SKM-1 treated with dmso at 0.1 percent for 144 hours (cell line): ENCODE data around the gene DDC.

Source experiments
- DNase-seq: peaks from one replicate; lab custom pipeline; 2025; ENCODE audit not compliant: unreplicated experiment; lab: John Stamatoyannopoulos, UW

Gene DDC

DNA sequence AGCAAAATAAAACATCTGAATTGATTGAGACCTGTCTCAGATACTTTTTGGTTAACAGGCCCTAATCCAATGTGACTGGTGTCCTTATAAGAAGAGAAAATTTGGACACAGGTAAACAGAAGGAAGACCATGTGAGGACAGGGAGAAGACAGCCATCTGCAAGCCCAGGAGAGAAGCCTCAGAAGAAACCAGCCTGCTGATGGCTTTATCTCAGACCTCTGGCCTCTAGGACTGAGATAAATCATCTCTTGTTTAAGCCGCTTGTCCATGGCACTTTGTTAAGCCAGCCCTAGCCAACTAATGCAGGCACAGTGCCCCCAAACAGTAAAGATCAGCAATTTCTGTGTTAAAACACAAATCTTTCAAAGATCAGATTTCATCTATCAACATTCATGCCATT is 73.3 kb downstream of the DDC start:
- no peak for DNase-seq

DNA sequence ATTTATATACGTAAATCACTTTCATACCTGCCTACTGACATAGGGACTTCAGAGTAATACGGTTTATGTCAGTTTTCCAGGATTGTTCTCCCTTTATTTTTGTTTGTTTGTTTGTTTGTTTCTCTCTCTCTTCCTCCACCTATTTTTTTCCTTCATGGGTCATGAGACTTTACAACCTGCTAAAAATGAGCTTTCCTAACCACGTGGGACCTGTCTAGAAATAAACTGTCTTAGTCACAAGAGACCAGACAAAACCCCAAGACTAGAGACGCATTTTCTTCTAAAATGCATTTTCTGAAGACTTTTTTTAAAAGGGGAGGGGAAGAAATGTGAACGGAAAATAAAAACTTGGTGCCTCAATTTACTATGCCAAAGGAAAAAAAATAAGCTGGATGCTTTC is 74.0 kb downstream of the DDC start:
- no peak for DNase-seq

DNA sequence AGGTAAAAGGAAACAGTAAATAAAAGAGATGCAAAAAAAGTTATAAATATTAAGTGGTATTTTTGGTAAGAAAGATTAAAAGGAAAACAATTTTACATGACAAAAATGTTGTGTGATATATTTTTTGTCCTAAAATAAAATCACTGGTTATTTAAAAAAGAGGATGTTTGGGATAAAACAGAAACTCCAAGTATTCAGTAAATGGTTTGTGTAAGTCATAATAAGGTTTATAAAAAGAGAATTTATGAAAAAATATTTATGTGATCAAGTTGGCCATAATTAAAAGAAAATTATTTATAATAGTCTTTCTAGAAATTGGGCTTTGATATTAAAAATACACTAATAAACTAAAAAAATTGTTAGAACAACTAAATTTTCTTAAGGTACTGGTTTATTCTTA is 76.8 kb downstream of the DDC start:
- no peak for DNase-seq

DNA sequence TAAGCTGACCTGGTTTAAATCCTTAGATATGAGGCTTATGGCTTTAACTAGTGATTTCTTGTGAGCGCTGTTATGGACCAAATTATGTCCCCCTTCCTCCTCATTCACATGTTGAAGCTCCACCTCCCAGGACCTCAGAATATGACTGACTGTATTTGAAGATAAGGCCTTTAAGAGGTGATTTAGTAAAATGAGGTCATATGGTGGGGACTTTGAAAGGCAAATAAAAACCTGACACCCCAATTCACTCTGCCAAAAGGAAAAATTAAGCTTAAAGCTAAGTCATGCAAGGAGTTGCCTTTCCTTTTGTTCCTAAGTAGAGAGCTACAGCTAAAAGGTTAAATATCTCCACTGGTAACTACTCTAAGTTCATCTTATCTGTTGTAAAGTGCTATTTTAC is 78.7 kb downstream of the DDC start:
- no peak for DNase-seq

DNA sequence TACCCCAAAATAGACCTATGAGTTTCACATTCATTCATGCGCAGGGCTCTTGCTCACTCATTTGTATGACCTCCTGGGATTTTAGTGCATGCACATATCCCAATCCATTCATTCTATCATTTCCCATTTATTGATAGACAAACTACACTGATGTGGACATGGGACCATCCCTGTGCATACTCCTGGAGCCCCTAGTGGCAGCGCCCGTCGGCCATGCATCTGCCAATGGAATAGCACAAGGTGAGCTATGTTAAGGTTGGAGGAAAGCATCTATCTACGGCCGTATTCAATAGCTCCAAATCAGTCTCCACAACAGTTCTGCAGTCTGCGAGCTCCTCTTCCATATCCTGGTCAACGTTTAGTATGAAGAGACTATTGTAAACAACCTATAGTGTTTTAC is 83.3 kb downstream of the DDC start:
- no peak for DNase-seq

DNA sequence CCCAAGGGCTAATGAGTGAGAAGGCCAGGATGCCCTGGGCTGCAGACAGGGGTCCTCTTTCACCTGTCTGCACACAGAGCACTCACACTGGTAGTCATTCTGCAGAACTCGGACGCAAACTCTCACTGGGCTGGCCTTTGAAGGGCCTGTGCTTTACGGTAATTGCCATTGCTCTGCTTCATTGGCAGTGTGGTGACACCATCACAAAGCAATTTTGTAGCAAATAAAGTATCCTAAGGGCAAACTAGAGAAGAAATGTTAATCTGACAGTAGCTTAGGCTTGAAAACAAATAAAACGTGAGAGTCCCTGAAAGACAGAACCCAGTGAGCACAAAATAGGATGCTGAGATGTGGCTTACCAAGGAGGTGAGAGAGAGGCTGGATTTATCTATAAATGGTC is 84.4 kb downstream of the DDC start:
- no peak for DNase-seq

DNA sequence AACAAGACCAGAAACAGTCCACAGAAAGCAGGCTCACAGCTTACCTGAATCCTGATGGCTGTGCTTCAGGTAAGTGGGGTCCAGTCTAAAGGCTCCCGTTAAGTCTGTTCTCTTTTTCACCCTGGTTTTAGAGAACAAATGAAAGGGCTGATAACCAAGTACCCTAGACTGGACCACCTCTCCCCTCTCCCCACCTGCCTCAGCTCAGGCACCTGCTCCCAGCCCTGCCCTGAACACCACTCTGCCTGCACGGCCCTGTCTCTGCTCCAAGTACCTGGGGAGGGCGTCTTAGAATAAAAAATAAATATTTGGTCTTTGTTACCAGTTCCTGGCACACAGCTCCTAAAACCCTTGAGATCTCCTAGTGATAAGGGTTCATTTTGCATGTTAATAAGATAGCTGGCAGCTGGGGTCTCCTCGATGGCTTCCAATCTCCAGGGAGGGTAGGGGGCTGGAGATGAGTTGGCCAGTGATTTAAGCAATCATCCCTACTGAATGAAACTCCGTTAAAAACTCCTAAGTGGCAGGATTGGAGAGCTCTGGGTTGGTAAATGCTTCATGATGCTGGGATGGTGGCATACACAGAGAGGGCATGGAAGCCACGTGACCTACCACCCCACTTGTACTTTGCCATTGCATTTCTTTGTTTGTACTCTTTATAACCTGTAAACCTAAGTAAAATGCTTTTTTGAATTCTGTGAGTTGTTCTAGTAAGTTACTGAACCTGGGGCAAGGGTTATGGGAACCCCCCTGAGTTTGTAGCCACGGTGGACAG is 85.3 kb downstream of the DDC start:
- no peak for DNase-seq

DNA sequence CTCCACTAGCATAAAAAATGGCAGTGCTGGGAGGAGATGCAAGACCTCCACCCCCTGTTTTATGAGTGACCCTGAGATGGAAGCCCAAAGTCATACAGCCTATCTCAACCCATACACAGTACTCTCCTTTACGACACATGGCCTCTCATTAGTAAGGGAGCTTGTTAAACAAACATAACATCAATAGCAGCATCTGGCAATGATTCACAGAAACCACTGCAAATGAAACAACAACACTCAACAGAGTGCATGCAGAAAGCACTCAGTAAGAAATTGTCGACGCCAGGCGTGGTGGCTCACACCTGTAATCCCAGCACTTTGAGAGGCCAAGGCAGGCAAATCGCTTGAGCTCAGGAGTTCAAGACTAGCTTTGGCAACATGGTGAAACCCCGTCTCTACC is 87.6 kb downstream of the DDC start:
- DNase-seq: no peak

DNA sequence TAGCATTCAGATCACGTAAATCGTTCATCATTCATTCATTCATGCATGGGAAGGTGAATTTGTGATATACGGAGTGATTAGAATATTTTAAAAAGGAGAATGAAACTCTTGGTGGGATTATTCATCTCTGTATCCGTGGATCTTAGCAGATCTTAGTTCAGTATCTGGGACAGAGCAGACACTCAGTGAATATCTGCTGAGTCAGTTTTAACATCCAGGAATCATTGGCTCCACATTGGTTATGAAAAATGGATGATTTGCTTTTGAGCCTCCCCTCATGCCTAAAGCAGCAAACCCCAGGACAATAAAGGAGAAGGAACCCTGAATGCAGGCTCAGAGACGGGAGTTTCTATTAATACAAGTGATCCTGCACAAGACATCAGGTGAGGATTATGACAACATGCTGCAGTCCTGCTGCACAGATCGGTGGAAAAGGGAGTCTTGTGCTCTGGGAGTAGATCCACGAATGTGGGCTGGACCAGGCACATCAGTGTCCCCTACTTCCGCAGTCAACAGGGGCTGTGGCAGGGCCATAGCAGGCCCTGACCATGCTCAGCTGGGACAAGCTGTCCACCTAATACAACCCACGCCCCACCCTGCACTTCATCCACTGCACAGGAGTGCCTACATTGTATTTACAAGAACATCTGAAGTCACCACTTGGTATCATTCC is 88.1 kb downstream of the DDC start:
- no peak for DNase-seq

DNA sequence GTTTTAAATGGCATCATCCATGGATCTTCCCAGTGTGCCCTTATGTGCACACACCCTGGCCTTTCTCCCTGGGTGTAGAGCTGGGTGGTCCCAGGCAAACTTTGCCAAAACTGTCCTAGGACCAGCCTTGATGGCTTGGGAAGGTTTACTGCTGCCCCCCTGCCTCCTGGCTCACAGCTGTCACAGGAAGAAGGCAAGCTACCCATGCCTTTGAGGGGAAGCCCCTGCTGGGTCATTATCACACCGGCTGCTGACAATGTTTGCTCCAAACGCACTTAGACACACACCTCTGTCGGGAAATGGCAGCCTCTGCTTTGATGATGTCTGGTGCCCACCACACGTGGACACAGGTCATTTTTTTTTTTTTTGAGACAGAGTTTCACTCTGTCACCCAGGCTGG is 89.9 kb downstream of the DDC start:
- DNase-seq: no peak

DNA sequence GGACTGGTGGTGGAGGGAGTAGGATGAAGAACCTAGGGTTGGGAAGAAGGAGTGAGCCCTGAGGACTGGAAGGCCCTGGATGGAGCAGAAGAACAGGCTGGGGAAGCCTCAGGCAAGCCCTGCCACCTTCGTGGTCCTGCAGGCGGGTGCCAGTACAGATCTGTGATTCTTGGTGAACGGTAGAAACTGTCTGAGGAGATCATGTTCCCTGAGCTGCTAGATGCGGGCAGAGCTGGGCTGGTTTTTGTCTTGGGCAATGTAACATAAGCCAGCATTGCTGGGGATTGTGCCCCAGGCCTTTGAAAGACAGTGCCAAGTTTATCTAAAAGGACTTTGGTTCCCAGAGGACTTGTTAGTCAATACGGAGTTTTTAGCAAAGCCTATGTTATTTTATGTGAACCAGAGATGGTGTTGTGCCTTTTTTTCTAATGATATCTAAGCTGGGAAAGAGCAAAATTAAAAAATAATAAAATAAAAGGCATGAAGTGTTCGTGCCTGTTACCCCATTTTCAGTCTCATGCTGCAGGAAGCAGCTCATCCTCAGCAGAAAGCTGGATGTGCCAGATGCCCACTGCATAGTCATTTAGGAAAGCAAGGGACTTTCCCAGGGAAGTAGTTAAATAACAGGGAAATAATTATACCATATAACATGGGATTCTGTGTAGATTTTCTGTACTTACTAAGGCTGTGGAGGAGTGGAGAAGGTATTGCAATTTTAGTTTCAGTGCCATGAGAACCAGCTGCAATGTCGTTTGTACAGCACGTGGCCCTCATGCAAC is 90.6 kb downstream of the DDC start:
- no peak for DNase-seq

DNA sequence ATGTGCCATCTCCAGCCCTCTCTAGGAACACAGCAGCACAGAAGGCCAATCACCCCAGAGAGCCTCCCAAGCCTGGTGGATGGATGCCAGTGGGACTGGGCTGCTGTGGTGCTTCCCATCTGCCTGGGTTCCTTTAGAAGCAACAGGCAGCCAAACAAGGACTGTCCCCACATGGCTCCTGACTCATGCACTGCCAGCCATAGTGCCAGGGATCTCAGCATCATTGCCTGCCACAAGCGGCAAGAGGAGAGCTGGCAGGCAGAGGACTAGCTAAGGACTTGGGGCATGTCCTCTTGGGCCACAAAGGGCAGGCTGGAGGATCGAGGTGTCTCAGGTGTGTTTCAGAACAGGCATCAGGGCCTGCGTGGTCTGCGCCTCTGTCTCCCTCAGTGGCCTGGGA is 91.7 kb downstream of the DDC start:
- no peak for DNase-seq

DNA sequence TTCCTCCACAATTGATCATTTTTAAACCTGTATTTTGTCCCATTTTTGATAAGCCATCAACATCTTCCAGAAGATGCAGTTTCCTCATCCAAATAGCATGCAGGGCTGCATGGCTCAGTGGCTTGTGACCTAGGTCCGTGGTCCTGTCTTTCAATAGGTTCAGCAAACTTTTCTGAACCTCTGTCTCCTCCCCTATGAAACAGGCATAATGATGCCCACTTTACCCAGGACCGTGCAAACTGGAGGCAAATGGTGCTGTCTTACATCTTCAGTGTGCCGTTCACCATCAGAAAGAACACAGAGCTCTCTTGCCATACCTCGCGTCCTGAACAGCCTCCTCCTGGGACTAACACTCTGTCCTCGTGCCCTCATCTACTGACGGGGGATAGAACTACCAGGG is 92.8 kb downstream of the DDC start:
- no peak for DNase-seq

DNA sequence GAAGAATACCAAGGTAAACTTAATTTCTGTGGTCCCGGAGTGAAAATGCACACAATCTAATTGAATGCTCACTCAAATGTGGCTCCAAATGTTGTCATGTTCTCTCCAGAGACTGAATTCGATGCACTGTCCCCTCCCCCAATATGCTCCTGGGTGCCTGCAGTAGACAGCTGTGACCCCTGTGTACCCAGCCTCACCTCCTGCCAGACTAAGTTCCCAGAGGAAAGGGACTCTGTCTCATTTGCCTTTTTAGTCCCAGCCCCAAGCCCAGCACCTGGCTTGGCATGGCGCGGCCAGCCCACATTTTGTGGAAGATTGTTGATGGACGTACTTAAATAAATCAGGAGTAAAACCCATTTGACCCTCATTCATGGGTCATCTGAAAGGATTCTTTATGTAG is 93.2 kb downstream of the DDC start:
- DNase-seq: no peak

DNA sequence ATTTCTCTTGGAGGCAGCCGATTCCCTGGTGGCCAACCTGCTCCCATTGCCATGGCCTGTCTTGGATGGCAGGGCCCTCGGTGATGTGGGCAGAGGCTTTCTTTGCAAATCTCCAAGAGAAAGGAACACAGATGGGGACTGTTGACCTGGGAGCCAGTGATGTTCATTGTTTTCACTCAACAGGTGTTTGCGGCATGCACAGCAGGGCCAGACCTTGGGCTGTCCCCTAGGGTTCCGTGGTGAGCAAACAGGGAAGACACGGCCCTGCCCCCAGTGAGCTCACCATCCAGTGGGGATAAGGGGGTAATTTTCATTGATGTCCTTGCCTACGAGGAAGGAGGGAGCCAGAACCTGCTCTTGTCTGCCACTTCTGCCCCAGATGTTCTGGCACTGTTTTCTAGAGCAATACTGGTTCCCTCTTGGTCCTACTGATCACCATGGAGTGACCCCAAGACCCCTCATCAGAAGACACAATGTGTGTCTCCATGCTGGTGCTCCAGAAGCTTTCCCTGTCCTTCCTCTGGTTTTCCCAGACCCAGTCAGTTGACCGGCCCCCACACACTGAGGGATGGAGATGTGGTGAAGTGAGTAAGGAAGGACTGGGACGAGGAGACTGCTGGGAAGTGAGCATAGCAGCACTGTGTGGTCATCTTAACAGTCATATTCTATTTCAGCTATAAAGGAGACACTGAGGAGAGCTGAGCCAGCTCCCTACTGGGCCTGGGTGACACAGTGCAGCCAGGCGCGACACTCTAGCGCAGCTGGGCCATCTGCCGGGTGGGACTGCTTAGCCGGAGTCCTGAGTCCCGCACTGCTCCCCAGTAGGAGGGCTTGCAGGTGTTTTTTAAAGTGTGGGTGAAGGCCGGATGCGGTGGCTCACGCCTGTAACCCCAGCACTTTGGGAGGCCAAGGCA is 94.7 kb downstream of the DDC start:
- DNase-seq: no peak

DNA sequence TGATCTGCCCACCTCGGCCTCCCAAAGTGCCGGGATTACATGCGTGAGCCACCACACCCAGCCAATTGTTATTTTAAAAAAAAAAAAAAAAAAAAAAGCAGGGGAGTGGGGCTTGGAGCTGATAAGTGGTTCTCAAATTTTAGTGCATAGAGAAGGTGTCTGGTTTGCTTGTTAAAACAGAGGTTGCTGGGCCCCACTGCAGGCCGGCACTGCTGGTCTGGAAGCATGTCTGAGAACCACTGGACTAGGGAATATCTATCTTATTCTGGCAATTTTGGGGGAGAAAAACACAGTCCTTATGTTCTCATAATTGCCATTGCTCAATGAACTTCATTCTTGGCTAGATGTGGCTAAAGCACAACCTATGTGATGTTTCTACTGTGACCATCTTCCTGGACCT is 96.0 kb downstream of the DDC start:
- no peak for DNase-seq

DNA sequence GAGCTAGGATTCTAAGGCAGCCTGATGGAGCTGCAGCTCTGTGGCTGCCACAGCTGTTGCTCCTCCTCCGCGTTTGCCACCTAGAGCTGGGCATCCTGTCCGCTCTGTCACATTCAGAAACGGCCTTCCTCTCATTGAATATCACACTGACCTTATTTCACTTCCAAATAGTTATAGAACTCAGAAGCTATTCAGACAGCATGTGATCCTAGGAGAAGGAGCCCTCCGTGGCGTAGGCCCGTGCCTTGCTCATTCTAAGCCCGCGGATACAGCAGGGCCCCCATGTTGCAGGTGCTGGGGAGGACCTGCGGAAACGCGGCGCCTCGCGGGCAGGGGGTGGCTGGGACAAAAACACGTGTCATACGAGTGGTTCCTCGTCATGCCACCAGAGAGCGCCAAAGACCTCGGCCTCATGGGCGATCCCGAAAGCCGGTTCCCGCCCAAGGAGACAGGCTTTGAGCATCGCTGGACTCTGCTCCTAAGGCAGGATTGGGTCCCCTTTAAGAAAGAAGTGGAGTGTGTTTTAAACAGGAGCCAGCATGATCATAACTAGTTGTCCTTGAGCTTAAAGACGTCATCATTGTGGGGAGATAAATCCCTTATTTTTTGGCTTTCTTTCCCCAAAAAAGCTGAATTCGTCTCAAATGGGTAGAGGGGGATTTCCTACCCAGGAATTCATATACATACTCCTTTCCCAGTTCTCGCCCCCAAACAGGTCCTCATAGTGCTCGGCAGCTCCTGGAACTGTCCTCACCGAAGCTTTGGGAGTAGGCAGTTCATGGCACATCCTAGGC is 97.2 kb downstream of the DDC start:
- peak; percentile 73 for DNase-seq

DNA sequence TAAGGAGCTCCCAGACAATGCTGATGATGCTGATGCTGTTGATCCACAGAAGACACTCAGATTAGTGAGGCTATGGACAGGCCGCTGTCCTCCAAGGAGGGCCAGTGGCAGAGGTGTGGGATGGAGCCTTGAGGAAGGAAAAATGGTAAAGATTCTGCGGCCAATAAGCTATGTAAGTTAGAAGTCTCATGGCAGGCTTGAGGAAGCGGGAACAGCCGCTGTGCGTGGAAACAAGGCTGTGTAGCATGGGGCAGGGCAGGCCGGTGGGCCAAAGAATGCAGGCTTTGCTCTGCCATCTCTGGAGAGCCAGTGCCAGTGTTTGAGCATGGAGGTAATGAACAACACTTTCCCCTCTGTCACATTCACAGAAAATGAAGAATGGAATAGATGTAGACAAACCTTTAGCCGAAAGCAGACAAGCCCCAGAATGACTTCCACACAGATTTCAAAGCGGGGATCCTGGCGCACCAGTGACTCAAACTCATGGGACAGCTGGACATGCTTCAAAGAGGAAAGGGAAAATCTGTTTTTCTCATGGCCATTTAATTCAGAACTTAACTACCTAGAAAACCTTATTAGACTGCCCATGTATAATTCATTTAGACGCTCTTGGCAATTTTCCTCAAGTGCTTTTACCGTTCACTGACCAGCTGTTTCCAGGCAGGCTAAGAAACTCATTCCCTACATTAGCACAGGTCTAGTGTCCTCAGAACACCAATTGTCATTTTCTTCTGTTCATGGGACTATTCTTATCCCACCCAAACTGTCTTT is 98.2 kb downstream of the DDC start:
- DNase-seq: no peak

DNA sequence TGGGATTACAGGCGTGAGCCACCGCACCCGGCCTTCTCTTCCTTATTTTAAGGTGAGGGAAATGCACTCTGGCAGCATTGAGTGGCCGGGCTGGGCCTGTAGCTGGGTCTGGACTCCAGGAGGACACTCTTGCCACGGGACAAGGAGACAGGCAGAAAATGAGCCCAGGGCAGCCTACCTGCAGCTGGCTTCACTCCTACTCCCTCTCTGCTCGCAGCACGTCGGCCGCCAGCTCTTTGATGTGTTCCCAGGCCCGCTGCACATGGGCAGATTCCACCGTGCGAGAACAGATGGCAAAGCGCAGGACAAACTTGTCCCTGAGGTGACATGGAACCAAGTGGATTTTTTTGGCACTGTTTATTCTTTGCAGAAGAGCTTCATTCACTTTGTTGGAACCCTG is 102.2 kb downstream of the DDC start:
- no peak for DNase-seq

DNA sequence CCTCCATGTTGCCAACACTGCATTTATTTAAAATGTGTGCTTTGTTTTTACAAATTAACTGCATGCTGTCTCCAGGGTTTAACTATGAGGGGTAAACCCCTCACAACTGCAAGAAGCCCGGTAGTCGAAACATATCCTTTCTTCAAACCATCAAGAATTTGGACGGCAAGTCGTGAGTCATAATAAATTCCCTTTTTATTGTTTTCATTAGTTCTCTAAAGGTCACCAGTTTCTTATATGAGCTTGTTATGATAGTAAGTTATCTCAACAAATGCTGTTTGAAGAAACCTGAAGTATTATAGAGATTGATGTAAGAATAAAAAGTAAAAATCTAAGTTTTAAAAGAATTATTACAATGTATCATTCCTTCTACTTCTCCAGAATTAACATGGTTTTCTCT is 102.8 kb downstream of the DDC start:
- no peak for DNase-seq
